Sigmoid colon (tissue), 7 donors: Measurements from ENCODE around the gene UBXN7. TPM values are rescaled to one million over a fixed set of nuclear protein-coding genes. Genes with fewer than 3 reads are reported as not detected.

ENCODE experiments used
- DNase-seq: peaks from one replicate; pipeline ENCODE4 v3.0.0-alpha.2; 2019
- H3K27ac ChIP-seq, 4 donors: fragments of 200-600 bp; sonication (generic); one replicate each; pipeline ENCODE4 v1.5.1; 2016 to 2019; ENCODE audit warnings: mild to moderate bottlenecking in 1 of 4
- H3K27me3 ChIP-seq, 3 donors: fragments of 200-600 bp; sonication (generic); one replicate each; pipeline ENCODE4 v1.5.1; 2019; ENCODE audit warnings: mild to moderate bottlenecking in 1 of 3
- H3K36me3 ChIP-seq, 4 donors: fragments of 200-600 bp; sonication (generic); one replicate each; pipeline ENCODE4 v1.5.1; 2016 to 2019
- H3K4me1 ChIP-seq, 4 donors: fragments of 200-600 bp; sonication (generic); one replicate each; pipeline ENCODE4 v1.5.1; 2017 to 2019
- H3K4me3 ChIP-seq, 4 donors: fragments of 200-600 bp; sonication (generic); one replicate each; pipeline ENCODE4 v1.5.1; 2017 to 2019; ENCODE audit warnings: mild to moderate bottlenecking in 2 of 4, moderate library complexity in 1 of 4
- H3K9me3 ChIP-seq, 4 donors: fragments of 200-600 bp in 3 of 4; sonication (generic) in 3 of 4; one replicate each; pipeline versions ENCODE4 v1.5.1 to v1.6.1; 2013 to 2019
- CTCF ChIP-seq, 4 experiments: fragments of 450-650 bp in 3 of 4; fragments of 200-600 bp in 1 of 4; IDR thresholded peaks; one replicate each; pipeline ENCODE4 v1.5.1; 2016 to 2019; ENCODE audit warnings: antibody characterized with exemption in 4 of 4, mild to moderate bottlenecking in 3 of 4, moderate library complexity in 2 of 4
- EP300 ChIP-seq, 4 donors: sonication (generic); formaldehyde crosslinking; IDR thresholded peaks; one replicate each; pipeline ENCODE4 v1.6.1; 2017; ENCODE audit warnings: antibody characterized with exemption in 4 of 4
- POLR2A ChIP-seq, 2 donors: fragments of 450-650 bp; IDR thresholded peaks; one replicate each; pipeline ENCODE4 v1.6.1; 2016; ENCODE audit warnings: antibody characterized with exemption in 2 of 2, mild to moderate bottlenecking in 2 of 2, moderate library complexity in 2 of 2
- POLR2AphosphoS5 ChIP-seq, 4 donors: sonication (generic); formaldehyde crosslinking; IDR thresholded peaks; one replicate each; pipeline ENCODE4 v1.6.1; 2017; ENCODE audit warnings: antibody characterized with exemption in 4 of 4
- WGBS, 2 donors: extraction: QIAGEN DNeasy Blood & Tissue Kit; methylation state at CpG; one replicate each; pipeline ENCODE4 v1.1.7; 2013; 5-methylcytosine and 5-hydroxymethylcytosine counted together
- intact Hi-C: fragments of 100-400 bp; cut with DNase I; formaldehyde crosslinking; loops from one replicate; pipeline ENCODE4 v1.15.1; 2023
- polyA plus RNA-seq, 3 donors: library from polyadenylated mRNA; stranded (reverse); fragments of 200-250 nt; gene quantifications; one replicate each; pipeline ENCODE4 v1.2.3, GENCODE V29; 2013
- total RNA-seq, 4 donors: library from RNA; depleted of rRNA; stranded (reverse); fragments of >200 nt; gene quantifications; one replicate each; pipeline ENCODE4 v1.1.0, GENCODE V29; 2016
- donor health status: healthy with polysubstance abuse.
- donor health status: Bipolar disorder and iron deficiency.
- donor health status: healthy.

UBXN7 gene
- total and polyA plus RNA-seq, 7 donors = 3.9 to 22.4 (median 14.7) TPM

- Histone ChIP-seq H3K27ac (no peak overlapping the region), H3K27me3 (no peaks in the 10 kb centered on the region), H3K36me3 (no peaks in the 10 kb centered on the region), H3K4me1 (no peaks in the 10 kb centered on the region), H3K9me3 (no peaks in the 10 kb centered on the region), H3K4me3 (no peak overlapping the region)
- intact Hi-C loops = no loop called here
- TF ChIP-seq POLR2A (IDR thresholded peaks at IDR 0.05) (no peak), EP300 (IDR thresholded peaks at IDR 0.05) (no peak), CTCF (IDR thresholded peaks at IDR 0.05) (no peak), POLR2AphosphoS5 (IDR thresholded peaks at IDR 0.05) (no peak)
- WGBS, 2 donors = 46 to 65% methylated on average over 2 of the region's 2 CpGs
- no peak for DNase-seq
Measured at GRCh38 chr3:196444500-196444894, 12.3 kb upstream of the UBXN7 start.

- DNase-seq = no peak
- no peak for TF ChIP-seq POLR2A (IDR thresholded peaks at IDR 0.05)
- no peak for TF ChIP-seq EP300 (IDR thresholded peaks at IDR 0.05)
- no peak for TF ChIP-seq POLR2AphosphoS5 (IDR thresholded peaks at IDR 0.05)
- no peak for TF ChIP-seq CTCF (IDR thresholded peaks at IDR 0.05)
- Histone ChIP-seq H3K27me3 (no peaks in the 10 kb centered on the region), H3K27ac (no peak overlapping the region), H3K36me3 (no peaks in the 10 kb centered on the region), H3K9me3 (no peaks in the 10 kb centered on the region), H3K4me3 (no peak overlapping the region), H3K4me1 (no peaks in the 10 kb centered on the region)
- intact Hi-C loops = no loop called here
- WGBS, 2 donors = 68 to 70% methylated on average over 3 of the region's 3 CpGs
Measured at GRCh38 chr3:196440696-196441095, 8.5 kb upstream of the UBXN7 start.

GRCh38 chr3:196440041-196440537 is 7.9 kb upstream of the UBXN7 start:
- TF ChIP-seq POLR2AphosphoS5 (IDR thresholded peaks at IDR 0.05) = no peak
- TF ChIP-seq EP300 (IDR thresholded peaks at IDR 0.05) = no peak
- no peak for TF ChIP-seq CTCF (IDR thresholded peaks at IDR 0.05)
- WGBS, 2 donors = 80 to 89% methylated on average over 6 of the region's 6 CpGs
- no peak overlapping the region for H3K4me3 ChIP-seq
- no peak for DNase-seq
- H3K27ac ChIP-seq = no peak overlapping the region
- H3K4me1 ChIP-seq = no peaks in the 10 kb centered on the region
- no peaks in the 10 kb centered on the region for H3K27me3 ChIP-seq
- H3K9me3 ChIP-seq = no peaks in the 10 kb centered on the region
- intact Hi-C loops = no loop called here
- no peaks in the 10 kb centered on the region for H3K36me3 ChIP-seq

GRCh38 chr3:196431181-196432136 is 768 bp downstream of the UBXN7 start:
- H3K4me1 ChIP-seq = peaks cover 0 to 24% (median 23%) of the 10 kb centered on the region in 4 donors
- WGBS, 2 donors = 1 to 2% methylated on average over 50 of the region's 50 CpGs
- H3K36me3 ChIP-seq = peaks cover 0 to 7% (median 0%) of the 10 kb centered on the region in 4 donors
- no peak for TF ChIP-seq CTCF (IDR thresholded peaks at IDR 0.05)
- no peak for TF ChIP-seq EP300 (IDR thresholded peaks at IDR 0.05)
- TF ChIP-seq POLR2A (IDR thresholded peaks at IDR 0.05) = no peak
- peak in 2 of 4 donors; percentile 43 to 59 for TF ChIP-seq POLR2AphosphoS5 (IDR thresholded peaks at IDR 0.05)
- peak overlapping the region; percentile 90 to 99 (median 94) for H3K27ac ChIP-seq
- peak; percentile 65 for DNase-seq
- intact Hi-C loops = loop anchor here (1.0 to 5.0 kb wide), 2 partner anchors 72 to 114 kb away; partner anchors contain the start of genes DYNLT2B and RNF168
- H3K4me3 ChIP-seq = peak overlapping the region; percentile 68 to 100 (median 90)
- no peaks in the 10 kb centered on the region for H3K27me3 ChIP-seq
- no peaks in the 10 kb centered on the region for H3K9me3 ChIP-seq
